HG03064 (cell line): ENCODE measurements around the gene TGFBR3.
"Not testable (repeated sequence)": the region's sequence is repeated elsewhere in the genome, so short reads cannot be mapped to it uniquely, and the experiment has no call there.

Experiments
- ATAC-seq: cut with Tn5 transposase; IDR thresholded peaks from one replicate; pipeline ENCODE4 v1.9.1; 2021; ENCODE audit warnings: low read depth; ENCODE audit not compliant: unreplicated experiment

The TGFBR3 gene

GRCh38 chr1:91884459-91885212, 1.3 kb downstream of the TGFBR3 start:
- no peak for ATAC-seq

DNA sequence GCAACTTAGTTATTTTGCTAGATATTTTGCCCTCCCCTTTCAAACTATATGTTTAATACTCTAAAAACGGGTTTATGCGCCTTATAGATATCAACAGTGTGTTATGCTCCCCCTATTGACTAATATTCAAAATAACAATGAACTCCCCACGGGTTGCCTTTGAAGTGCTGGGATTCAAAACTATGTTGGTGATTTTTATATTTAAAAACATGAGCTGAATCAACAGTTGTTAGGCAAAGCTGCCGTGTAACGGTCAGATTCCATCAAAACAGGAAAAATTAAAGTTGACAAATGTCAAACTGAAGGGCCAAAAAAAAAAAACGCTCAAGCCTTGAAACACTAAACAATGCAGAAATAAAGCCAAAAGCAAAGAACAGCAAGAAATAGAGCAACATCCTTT, 2.5 kb downstream of the TGFBR3 start:
- no peak for ATAC-seq

- no peak for ATAC-seq
Observed at GRCh38 chr1:91881280-91881679, 4.7 kb downstream of the TGFBR3 start.

DNA sequence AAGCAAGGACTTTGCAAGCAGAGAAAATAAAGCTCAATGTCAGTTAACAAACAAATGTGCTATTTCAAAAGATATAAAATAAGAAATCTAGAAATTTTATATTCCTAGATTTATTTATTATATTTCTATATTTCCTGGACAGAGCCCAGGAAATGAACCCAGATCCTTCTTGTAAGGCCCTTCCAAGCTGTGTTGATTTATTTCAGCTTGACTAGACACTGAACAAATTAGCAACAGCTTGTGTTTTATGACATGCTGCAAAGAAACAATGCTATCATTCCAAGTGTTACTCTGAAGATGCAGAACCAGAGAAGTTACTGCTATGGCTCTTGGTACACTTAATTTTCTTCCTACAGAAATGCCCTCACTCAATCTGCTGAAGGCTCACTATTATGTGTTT, 6.2 kb downstream of the TGFBR3 start:
- no peak for ATAC-seq

DNA sequence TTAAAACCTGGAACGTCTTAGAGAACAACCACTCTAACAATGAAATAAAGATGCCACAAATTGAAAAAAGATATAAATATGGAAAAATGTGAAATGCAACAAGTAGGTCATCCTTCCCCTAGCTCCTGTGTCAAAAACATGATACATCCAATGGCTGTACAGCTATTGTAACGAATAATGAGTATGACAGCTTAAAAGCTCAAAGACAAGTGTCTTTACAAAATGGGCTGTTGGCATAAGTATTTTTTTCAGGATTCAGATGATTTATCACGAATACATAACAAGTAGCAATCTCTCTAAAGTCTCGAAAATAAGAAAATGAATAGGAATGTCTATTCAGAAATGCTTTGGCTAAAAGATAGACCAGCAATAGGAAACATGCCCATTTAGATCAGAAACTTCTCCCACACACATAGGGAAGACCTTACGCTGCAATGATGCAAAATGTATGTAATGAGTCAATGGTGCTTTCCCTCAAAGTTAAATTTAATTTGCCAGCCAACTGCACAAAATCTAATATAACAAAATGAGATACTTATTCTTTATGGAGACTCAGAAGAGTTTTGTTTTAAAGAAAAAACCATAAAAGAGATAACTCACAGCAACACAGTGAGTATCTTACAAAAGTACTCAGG, 8.3 kb downstream of the TGFBR3 start:
- no peak for ATAC-seq

- no peak for ATAC-seq
Observed at GRCh38 chr1:91876781-91877573, 9.0 kb downstream of the TGFBR3 start.

DNA sequence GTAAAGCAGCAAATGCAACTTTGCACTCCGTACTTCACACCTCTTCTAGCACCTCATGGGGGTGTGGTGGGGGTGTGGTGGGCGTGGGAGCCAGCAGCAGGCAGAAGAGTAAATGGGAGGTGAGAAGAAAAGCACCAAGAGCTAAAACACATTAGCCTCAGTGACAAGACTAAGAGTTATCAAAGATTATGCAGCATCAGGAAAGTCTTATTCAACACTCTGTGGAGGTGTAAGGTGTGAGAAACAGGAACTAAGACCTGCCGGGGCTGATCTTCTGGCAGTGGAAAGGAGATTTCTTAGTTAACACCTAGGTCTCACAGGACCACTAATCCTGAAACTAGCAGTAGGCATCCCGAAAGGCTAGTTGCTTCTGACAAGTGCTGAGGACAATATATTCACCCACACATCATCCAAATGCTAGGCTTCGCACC, 9.9 kb downstream of the TGFBR3 start:
- ATAC-seq, result peak; percentile 81

DNA sequence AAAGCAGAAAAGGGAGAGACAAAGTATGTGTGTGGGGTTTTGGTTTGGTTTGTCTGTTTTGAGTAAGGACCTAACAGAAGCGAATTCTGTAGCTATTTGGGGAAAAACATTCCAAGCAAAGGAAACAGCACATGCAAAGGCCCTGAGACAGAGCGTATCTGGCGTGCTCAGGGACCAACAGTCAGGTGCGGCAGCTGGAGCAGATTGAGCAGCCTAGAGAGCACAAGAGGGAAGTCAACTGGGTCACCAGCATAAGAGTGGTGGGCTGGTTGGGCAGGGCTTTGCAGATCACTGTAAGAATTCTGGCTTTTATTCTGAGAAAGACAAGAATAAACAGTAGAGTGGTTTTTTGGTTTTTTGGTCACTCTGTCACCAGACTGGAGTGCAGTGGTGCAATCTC, 11.8 kb downstream of the TGFBR3 start:
- no peak for ATAC-seq

DNA sequence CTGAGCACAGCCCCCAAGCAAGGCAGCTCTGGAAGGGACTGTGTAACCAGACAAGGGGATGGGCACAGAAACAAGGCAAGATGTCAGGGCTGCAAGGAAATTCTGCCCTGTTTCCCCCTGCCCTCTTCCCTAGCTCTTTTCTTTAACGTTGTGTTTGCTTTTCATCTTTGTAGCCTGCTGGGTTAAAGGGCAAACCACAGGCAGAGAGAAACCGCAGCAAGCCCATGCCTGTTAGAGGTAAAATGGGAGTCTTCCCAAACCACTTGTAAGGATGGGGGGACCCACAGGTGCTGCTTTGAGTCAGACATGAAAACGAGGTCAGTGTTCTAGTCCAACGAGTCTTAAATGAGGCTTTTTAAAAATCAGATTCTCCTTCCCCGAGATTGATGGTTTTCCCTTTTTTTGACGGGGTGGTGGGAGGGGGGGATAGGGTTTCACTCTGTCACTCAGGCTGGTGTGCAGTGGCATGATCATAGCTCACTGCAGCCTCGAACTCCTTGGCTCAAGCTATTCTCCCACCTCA, 13.3 kb downstream of the TGFBR3 start:
- no peak for ATAC-seq

DNA sequence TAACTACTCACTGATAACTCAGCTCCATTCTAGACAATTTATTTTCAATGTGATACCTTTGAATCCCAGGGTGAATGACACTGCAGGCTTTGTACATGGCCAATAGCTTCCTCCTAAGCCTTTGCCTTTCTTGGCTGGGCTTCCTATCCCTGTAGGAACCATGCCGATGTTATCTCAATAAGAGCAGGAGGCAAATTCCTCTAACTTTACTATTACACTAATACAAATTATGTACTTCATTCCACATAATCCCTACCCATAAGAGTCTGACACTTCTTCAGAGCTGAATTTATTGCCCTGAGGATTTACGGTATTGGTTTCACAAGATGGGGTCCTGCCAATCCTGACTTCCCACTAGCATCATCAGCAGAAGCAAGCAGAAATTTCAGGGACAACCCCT, 14.0 kb downstream of the TGFBR3 start:
- no peak for ATAC-seq

GRCh38 chr1:91870322-91870721, 15.6 kb downstream of the TGFBR3 start:
- no peak for ATAC-seq

DNA sequence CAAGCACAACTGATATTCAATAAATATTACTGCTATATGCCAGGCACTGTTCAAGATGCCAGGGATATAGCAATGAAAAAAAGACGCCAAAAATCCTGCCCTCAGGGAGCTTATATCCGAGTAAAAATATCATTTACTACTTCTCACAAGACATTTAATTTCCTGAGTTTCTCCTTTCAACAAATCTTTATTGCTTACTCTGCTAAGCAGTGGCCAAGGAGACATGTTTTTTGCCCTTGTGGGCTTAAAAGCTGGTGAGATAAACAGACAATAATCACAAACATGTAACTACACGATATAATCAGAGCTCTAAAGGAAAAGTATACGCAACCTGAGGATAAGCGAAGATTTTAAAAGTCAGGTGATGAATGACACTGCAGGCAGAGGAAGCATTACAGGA, 19.5 kb downstream of the TGFBR3 start:
- ATAC-seq, result no peak

- no peak for ATAC-seq
Observed at GRCh38 chr1:91864017-91864700, 21.8 kb downstream of the TGFBR3 start.

- ATAC-seq, result no peak
Observed at GRCh38 chr1:91863498-91863897, 22.5 kb downstream of the TGFBR3 start.

DNA sequence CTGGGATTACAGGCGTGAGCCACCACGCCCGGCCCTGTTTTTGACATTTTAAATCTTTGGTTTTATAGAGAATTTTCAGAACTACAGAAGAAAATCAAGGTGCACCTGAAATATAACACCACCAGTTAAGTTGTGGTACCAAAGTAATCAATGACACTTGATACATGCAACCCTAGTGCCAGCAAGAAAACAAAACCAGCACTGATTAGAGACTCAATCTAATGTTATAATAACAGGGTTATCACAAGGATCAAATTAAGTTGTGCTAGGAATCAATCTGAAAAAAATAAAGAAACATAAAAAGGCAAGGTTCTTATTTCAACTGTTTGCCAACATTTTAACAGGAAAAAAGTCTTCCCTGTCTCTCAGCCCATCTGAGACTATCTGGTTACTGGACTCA, 23.8 kb downstream of the TGFBR3 start:
- no peak for ATAC-seq

GRCh38 chr1:91857557-91858239, 28.3 kb downstream of the TGFBR3 start:
- ATAC-seq, result no peak

- no peak for ATAC-seq
Observed at GRCh38 chr1:91856996-91857395, 29.0 kb downstream of the TGFBR3 start.

- ATAC-seq, result no peak
Observed at GRCh38 chr1:91854852-91855534, 31.0 kb downstream of the TGFBR3 start.

- no peak for ATAC-seq
Observed at GRCh38 chr1:91853397-91853796, 32.6 kb downstream of the TGFBR3 start.

- ATAC-seq, result not testable (repeated sequence)
Observed at GRCh38 chr1:91852011-91852410, 33.9 kb downstream of the TGFBR3 start.
